ENCODE results near the gene PNPLA3. TPM values are rescaled to one million over a fixed set of nuclear protein-coding genes. Genes with fewer than 3 reads are reported as not detected.

Gene PNPLA3
- total RNA-seq, 2 experiments from 2014 or later: not detected

DNA sequence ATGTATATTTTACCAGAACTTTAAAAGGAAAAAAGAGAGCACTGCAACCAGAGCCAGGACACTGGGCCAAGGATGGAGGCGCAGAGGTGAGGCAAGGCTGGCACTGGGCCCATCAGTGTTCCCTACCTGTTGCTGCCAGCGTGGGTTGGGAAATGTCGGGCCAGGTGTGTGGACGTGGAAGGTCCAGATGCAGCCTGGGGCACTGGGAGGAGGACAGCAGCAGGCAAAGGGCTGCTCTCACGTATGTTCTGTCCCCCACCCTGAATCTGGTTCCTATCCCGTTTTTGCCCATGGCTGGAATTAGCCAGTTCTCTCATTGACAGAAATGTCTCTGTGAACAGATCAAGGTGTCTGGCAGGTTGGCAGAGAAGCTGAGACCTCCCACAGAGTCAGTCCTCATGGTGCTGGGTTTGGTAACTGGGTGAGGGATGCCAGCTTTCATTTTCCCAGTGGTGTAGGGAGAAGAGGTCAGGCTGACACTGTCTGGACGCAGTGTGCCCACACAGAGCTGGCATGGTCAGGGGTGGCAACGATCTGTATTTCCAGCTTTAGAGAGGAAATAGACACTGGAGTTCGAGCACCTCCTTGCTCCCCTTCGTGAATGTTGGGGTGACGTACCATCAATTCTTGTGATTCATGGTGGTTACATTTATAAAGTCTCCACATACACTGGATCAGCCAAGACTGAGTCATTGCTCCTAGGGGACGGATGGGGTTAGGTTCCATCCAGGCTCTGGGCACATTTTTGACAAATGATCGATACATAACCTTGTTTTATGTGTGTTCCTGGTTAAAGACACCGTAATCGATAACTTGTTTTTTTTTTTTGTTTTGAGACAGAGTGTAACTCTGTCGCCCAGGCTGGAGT lies 4.3 kb upstream of the PNPLA3 start:
- no peak overlapping the region for H2AFZ ChIP-seq (ENCODE audit: low read length)
- H3K27ac ChIP-seq (ENCODE audit: low read depth, low read length, poor library complexity, severe bottlenecking): no peak overlapping the region
- H3K4me2 ChIP-seq (ENCODE audit: low read length): no peak overlapping the region
- no peaks in the 10 kb centered on the region for H3K9me2 ChIP-seq (ENCODE audit: insufficient read depth, low read length)
- H3K79me2 ChIP-seq (ENCODE audit: insufficient read depth, low read depth, low read length): no peaks in the 10 kb centered on the region
- no peaks in the 10 kb centered on the region for H4K20me1 ChIP-seq (ENCODE audit: insufficient read depth, low read length)
- H3K4me3 ChIP-seq (ENCODE audit: low read depth, low read length, poor library complexity, severe bottlenecking): no peak overlapping the region
- no TSS peak for BruUV-seq (replicated peaks)
- ChIA-PET CTCF (ENCODE audit: unreplicated experiment) (no interaction called here), POLR2A (interaction anchor here (0.6 kb wide), 1 partner anchor 447 kb away, joined by 3 read pairs; no protein-coding TSS in a partner anchor)
- intact Hi-C loops (cut with micrococcal nuclease; ENCODE audit: unreplicated experiment): no loop called here
- DNase-seq (ENCODE audit: low spot score): no peak
- no peaks in the 10 kb centered on the region for H3K4me1 ChIP-seq (ENCODE audit: insufficient read depth, low read length, poor library complexity, severe bottlenecking)
- H3K9me3 ChIP-seq (ENCODE audit: low read length): no peaks in the 10 kb centered on the region
- no peaks in the 10 kb centered on the region for H3K36me3 ChIP-seq (ENCODE audit: insufficient read depth, low read length)
- TF ChIP-seq, protein P1, sequence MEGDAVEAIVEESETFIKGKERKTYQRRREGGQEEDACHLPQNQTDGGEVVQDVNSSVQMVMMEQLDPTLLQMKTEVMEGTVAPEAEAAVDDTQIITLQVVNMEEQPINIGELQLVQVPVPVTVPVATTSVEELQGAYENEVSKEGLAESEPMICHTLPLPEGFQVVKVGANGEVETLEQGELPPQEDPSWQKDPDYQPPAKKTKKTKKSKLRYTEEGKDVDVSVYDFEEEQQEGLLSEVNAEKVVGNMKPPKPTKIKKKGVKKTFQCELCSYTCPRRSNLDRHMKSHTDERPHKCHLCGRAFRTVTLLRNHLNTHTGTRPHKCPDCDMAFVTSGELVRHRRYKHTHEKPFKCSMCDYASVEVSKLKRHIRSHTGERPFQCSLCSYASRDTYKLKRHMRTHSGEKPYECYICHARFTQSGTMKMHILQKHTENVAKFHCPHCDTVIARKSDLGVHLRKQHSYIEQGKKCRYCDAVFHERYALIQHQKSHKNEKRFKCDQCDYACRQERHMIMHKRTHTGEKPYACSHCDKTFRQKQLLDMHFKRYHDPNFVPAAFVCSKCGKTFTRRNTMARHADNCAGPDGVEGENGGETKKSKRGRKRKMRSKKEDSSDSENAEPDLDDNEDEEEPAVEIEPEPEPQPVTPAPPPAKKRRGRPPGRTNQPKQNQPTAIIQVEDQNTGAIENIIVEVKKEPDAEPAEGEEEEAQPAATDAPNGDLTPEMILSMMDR (conservative IDR thresholded peaks at IDR 0.05; ENCODE audit: low read length): no peak
- TF ChIP-seq EZH2phosphoT487 (IDR thresholded peaks at IDR 0.05; ENCODE audit: borderline replicate concordance, low read depth, low read length): no peak

DNA sequence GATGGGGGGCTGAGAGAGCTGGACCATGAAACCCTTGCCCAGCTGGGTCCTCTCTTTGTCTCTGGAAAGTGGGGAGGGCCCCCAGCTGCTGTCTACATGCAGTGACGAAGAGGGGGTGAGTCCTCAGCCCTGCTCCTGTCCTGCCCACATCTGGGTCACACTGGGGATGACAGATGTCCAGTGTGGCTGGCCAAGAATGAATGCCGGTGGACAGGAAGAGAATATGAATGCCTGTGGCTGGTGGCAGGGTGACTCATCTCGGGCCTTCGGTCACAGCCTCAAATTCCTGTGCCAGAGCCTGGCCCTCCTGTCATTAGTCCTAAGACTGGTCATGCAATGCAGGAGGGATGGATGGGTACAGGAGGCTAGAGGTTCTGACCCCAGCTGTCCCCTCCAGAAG lies 2.2 kb upstream of the PNPLA3 start:
- CTCF ChIA-PET (ENCODE audit: unreplicated experiment): interaction anchor here (0.7 kb wide), 1 partner anchor 72 kb away, joined by 3 read pairs; no protein-coding TSS in a partner anchor
- no peak for TF ChIP-seq EZH2phosphoT487 (IDR thresholded peaks at IDR 0.05; ENCODE audit: borderline replicate concordance, low read depth, low read length)
- TF ChIP-seq, protein P1 (conservative IDR thresholded peaks at IDR 0.05; ENCODE audit: low read length): no peak

GRCh38 chr22:43922123-43922522 lies 1.5 kb upstream of the PNPLA3 start:
- CTCF ChIA-PET (ENCODE audit: unreplicated experiment): interaction anchor here (0.7 kb wide), 1 partner anchor 71 kb away, joined by 3 read pairs; no protein-coding TSS in a partner anchor

More for the DNA sequence above, 2.2 kb upstream of the PNPLA3 start:
- H3K9me2 ChIP-seq (ENCODE audit: insufficient read depth, low read length): no peaks in the 10 kb centered on the region
- no peaks in the 10 kb centered on the region for H3K36me3 ChIP-seq (ENCODE audit: insufficient read depth, low read length)
- H3K4me1 ChIP-seq (ENCODE audit: insufficient read depth, low read length, poor library complexity, severe bottlenecking): no peaks in the 10 kb centered on the region
- H3K79me2 ChIP-seq (ENCODE audit: insufficient read depth, low read depth, low read length): no peaks in the 10 kb centered on the region
- H3K4me3 ChIP-seq (ENCODE audit: low read depth, low read length, poor library complexity, severe bottlenecking): no peak overlapping the region
- H2AFZ ChIP-seq (ENCODE audit: low read length): no peak overlapping the region
- POLR2A ChIA-PET: no interaction called here
- H4K20me1 ChIP-seq (ENCODE audit: insufficient read depth, low read length): no peaks in the 10 kb centered on the region
- no TSS peak for BruUV-seq (replicated peaks)
- H3K9me3 ChIP-seq (ENCODE audit: low read length): no peaks in the 10 kb centered on the region
- no peak for DNase-seq (ENCODE audit: low spot score)
- intact Hi-C loops (cut with micrococcal nuclease; ENCODE audit: unreplicated experiment): no loop called here
- H3K4me2 ChIP-seq (ENCODE audit: low read length): no peak overlapping the region
- no peak overlapping the region for H3K27ac ChIP-seq (ENCODE audit: low read depth, low read length, poor library complexity, severe bottlenecking)

More at GRCh38 chr22:43922123-43922522, 1.5 kb upstream of the PNPLA3 start:
- H2AFZ ChIP-seq (ENCODE audit: low read length): no peak overlapping the region
- no peaks in the 10 kb centered on the region for H3K4me1 ChIP-seq (ENCODE audit: insufficient read depth, low read length, poor library complexity, severe bottlenecking)
- H3K27ac ChIP-seq (ENCODE audit: low read depth, low read length, poor library complexity, severe bottlenecking): no peak overlapping the region
- H3K9me2 ChIP-seq (ENCODE audit: insufficient read depth, low read length): no peaks in the 10 kb centered on the region
- intact Hi-C loops (cut with micrococcal nuclease; ENCODE audit: unreplicated experiment): no loop called here
- POLR2A ChIA-PET: no interaction called here
- no peak overlapping the region for H3K4me2 ChIP-seq (ENCODE audit: low read length)
- H3K36me3 ChIP-seq (ENCODE audit: insufficient read depth, low read length): no peaks in the 10 kb centered on the region
- no peaks in the 10 kb centered on the region for H4K20me1 ChIP-seq (ENCODE audit: insufficient read depth, low read length)
- no peak overlapping the region for H3K4me3 ChIP-seq (ENCODE audit: low read depth, low read length, poor library complexity, severe bottlenecking)
- no peaks in the 10 kb centered on the region for H3K9me3 ChIP-seq (ENCODE audit: low read length)
- BruUV-seq (replicated peaks): no TSS peak
- TF ChIP-seq EZH2phosphoT487 (IDR thresholded peaks at IDR 0.05; ENCODE audit: borderline replicate concordance, low read depth, low read length): no peak
- TF ChIP-seq, protein P1 (conservative IDR thresholded peaks at IDR 0.05; ENCODE audit: low read length): 0 out of 2 replicates have a peak, but pooled peaks have one; percentile 16
- H3K79me2 ChIP-seq (ENCODE audit: insufficient read depth, low read depth, low read length): no peaks in the 10 kb centered on the region
- no peak for DNase-seq (ENCODE audit: low spot score)

Data from OCI-LY7 (cell line).